Smooth muscle cell of the brain vasculature (primary cell): ENCODE measurements around the gene PRIM2.
"Not testable (repeated sequence)": the region's sequence is repeated elsewhere in the genome, so short reads cannot be mapped to it uniquely, and the experiment has no call there.

Experiments used
- DNase-seq: peaks from one replicate; pipeline ENCODE4 v3.0.0-alpha.2; 2012; ENCODE audit warnings: low read depth, low spot score

PRIM2 gene

GRCh38 chr6:57310095-57310816, 7.2 kb upstream of the PRIM2 start:
- not testable (repeated sequence) for DNase-seq

- DNase-seq = no peak
Measured at GRCh38 chr6:57310817-57311157, 6.6 kb upstream of the PRIM2 start.

- DNase-seq = not testable (repeated sequence)
Measured at GRCh38 chr6:57311300-57312003, 6.0 kb upstream of the PRIM2 start.

GRCh38 chr6:57312004-57312345, 5.5 kb upstream of the PRIM2 start:
- no peak for DNase-seq

- no peak for DNase-seq
Measured at GRCh38 chr6:57313009-57313408, 4.4 kb upstream of the PRIM2 start.

GRCh38 chr6:57313711-57314471, 3.5 kb upstream of the PRIM2 start:
- DNase-seq = peak; percentile 43

GRCh38 chr6:57315111-57315510, 2.3 kb upstream of the PRIM2 start:
- no peak for DNase-seq

- DNase-seq = no peak
Measured at GRCh38 chr6:57315851-57316250, 1.6 kb upstream of the PRIM2 start.

GRCh38 chr6:57316581-57317059, 810 bp upstream of the PRIM2 start:
- DNase-seq = peak; percentile 82

GRCh38 chr6:57324538-57324937, 7.1 kb downstream of the PRIM2 start:
- no peak for DNase-seq

GRCh38 chr6:57327311-57327710, 9.9 kb downstream of the PRIM2 start:
- DNase-seq = no peak

GRCh38 chr6:57328074-57328473, 10.6 kb downstream of the PRIM2 start:
- DNase-seq = no peak

- DNase-seq = no peak
Measured at GRCh38 chr6:57329933-57330332, 12.5 kb downstream of the PRIM2 start.

GRCh38 chr6:57342148-57342669, 24.8 kb downstream of the PRIM2 start:
- no peak for DNase-seq

GRCh38 chr6:57343342-57343741, 25.9 kb downstream of the PRIM2 start:
- DNase-seq = not testable (repeated sequence)

GRCh38 chr6:57346715-57347114, 29.3 kb downstream of the PRIM2 start:
- not testable (repeated sequence) for DNase-seq

GRCh38 chr6:57347597-57347996, 30.2 kb downstream of the PRIM2 start:
- DNase-seq = not testable (repeated sequence)

GRCh38 chr6:57350443-57350842, 33.0 kb downstream of the PRIM2 start:
- DNase-seq = not testable (repeated sequence)

GRCh38 chr6:57352596-57352995, 35.2 kb downstream of the PRIM2 start:
- not testable (repeated sequence) for DNase-seq

GRCh38 chr6:57358319-57358718, 40.9 kb downstream of the PRIM2 start:
- DNase-seq = not testable (repeated sequence)

GRCh38 chr6:57359766-57360165, 42.3 kb downstream of the PRIM2 start:
- not testable (repeated sequence) for DNase-seq

- DNase-seq = not testable (repeated sequence)
Measured at GRCh38 chr6:57362340-57362739, 44.9 kb downstream of the PRIM2 start.
